SIG-M5 treated with dmso at 0.1 percent for 504 hours (cell line): ENCODE measurements around the gene PALLD.

Experiments used
- DNase-seq: peaks from one replicate; lab custom pipeline; 2025; ENCODE audit not compliant: unreplicated experiment; lab: John Stamatoyannopoulos, UW

The PALLD gene

DNA sequence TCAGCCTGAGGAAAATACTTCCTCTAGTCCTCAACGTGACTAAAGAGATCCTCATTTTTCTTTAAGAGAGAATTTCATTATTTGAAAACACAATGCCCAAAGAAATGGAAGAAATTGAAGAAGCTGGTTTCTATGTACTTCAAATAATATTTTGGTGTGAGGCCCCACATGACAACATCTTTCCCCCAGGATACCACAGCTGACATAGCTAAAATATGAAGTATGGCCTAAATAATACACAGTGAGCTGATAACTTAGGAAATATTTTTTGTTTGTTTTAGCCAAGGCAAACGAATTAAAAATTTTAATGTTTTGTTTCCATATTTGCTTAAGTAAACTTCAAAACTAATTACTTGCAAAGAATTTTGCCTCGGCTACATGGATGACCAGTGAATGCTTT is 364.0 kb downstream of the PALLD start:
- no peak for DNase-seq

DNA sequence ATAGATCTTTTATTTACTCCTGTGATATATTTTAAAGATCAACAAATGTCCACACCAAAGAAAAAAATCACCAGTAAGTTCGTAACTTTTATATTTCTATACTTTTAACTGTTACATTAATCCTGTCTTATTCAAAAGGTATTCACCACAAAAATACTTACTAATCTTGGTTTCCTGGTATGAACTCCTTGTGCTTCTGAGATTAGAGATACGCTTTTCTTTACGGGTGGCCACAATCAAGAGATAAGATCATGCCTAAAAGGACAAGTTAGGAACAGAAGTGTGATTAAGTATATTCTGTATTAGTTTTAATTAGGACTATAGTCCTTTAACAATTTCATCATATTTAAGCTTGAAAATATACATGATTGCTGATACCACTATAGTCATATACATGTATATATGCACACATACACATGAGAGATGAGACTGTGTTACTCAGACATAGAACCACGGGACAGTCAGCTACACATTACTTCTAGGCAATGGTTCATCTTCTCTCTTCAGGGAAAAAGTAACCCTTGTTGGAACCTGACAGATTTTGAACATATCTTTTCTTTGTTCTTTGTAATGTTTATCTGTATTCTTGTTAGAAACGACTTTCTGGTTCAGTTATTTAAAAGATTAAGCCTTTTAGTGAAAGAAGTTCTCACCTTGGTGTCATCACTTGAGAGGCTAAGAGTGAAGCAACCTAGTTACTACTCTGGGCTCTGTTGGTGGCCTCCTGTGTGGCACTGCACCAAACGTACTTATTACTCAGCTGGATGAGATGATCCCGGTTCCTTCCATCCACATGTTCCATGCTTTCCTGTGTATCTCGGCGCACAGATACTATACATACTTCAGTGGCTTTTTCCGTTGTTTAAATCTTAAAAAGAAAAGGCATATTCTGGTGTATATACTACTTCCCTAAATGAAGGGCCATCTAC is 367.1 kb downstream of the PALLD start:
- no peak for DNase-seq

DNA sequence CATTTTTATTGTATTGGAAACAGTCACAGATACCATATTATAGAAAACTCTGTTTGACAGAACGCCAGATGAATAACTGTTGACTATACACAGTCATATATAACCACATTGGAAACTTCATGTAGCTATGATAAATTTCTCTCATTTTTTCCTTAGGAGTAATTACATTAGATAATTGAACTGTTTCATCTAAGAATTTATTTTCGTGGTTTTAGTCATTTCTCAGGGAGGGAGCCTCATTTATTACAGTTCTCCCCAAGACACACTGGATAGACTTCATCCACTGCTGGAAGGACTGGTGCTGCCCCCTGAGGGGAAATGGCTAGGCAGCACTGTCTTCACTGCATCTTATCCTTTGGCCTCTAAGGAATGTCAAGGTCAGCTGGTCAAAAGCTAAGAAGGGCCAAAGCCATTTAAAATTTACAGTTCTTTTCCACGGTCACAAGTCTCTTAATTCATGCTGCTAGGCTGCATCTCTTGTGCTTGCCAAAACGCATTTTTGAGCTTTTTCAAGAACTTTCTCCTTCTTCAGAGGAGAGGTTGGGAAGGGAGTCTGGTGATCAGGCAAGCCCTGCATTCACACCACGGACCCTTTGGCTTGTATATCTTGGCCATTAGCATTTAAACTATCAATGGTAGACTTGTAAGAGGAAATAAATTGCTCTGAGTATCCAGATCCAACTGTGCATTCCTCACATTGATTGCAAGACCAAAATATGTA is 368.1 kb downstream of the PALLD start:
- DNase-seq, result no peak

DNA sequence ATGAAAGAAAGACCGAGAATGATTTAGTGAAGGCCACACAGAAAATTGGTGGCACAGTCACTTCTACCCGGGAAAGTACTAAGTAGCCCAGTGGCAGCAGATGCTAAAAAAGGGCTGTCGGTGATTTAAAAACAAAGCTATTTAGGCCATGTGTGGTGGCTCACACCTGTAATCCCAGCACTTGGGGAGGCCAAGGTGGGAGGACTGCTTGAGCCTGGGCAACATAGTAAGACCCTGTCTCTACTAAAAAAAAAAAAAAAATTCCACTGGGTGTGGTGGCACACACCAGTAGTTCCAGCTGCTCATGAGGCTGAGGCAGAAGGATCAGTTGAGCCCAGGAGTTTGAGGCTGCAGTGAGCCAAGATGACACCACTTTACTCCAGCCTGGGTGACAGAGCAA is 369.0 kb downstream of the PALLD start:
- DNase-seq, result no peak

DNA sequence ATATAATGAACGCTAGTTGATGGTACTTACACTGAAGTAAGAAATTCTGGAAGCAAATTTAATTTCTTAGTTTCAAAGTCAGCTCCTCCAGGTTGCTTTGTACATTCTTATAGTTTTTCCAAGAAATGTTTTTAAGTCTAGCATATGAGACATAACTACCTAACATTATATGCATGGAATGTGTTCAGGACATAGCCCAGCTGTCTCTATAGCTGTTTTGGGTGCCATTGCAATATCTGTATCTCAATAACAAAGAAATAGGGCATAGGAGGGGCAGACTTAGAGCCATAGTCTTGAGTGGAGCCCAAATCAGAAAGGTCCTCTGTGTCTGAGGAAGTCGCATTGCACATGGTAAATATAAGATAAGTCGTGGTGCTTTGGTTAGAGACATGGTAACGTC is 369.8 kb downstream of the PALLD start:
- DNase-seq, result no peak

DNA sequence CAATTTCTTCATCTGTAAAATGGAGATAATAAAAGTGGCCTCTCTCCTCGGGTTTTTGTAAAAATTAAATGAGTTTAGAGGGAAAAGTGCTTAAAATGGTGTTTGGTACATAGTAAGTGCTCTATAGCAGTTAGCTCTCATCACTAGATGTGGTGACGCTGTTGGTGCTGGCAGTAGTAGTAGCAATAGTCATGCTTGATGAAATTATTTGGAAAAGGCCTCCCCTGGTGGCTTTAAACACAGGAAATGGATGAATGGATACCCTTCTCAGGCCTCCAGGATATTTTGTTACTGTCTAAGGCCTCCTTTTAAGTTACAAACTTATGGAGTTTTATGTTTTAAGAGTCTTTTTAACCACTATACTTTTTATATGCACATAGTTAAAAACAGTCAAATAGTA is 370.3 kb downstream of the PALLD start:
- DNase-seq, result no peak

DNA sequence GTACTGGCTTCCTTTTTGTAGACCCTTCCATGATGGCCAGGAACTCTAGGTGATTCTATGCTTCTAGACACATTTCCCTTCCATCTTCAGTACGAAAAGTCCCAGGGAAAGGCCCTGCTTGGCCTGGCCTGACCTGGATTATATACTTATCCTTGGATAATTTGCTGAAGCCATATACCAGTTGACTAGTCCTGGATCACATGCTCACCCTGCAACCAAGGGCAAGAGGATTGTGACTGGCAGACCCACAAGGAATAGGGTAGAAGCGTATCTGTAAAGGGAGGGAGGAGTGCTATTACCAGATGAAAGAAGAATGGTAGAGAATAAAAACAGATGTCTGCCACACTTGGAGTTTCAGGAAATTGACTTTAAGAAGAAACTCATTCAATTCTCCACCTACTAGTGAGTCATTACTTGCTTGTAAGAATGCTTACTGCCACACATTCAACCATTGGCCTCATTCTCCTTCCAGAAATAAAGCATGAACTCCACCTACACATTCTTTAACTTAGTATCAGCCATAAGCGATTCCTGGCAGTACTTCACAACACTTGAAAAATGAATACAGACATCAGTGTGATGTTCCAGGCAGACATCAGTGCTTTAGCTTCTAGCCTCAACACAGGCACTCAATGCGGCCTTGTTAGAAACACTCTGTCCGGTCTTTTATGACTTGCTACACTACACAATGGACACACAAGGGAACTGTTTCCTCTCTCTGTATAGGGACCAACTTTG is 371.4 kb downstream of the PALLD start:
- no peak for DNase-seq

DNA sequence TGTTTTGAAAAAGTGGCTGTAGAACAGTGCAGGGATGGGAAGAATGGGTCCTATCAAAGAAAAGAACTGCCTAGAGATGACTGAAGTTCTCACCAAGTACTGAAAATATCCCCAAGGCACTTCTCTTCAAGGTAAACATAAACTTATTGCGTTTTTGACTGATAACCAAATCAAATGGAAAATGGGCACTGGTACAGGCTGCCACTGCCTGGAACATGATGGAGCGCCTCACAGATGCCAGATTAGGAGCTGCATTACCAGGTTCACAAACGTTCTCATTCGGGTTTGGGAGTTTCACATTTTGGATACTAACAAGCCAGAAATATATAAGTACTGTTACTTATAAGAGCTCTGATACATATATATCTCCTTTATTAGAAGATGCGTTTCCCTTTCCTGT is 371.9 kb downstream of the PALLD start:
- no peak for DNase-seq

DNA sequence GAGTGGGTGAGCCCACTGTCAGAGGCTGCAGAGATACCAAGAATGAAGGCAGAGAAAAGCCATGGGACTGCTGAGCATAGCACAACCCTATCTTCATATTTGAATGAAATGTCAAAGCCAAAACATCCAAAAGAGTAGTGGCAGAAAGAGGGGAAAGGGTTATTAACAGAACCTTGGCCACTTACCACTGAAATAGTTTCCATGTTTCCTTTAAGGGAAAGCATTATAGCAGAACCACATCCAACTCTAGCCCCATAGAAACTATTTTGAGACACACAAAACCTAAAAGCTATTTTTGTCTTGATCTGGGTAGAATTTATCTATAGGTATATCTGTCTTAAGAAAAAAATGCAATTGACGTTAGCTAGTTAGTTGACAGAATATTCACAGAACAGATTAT is 373.2 kb downstream of the PALLD start:
- no peak for DNase-seq

DNA sequence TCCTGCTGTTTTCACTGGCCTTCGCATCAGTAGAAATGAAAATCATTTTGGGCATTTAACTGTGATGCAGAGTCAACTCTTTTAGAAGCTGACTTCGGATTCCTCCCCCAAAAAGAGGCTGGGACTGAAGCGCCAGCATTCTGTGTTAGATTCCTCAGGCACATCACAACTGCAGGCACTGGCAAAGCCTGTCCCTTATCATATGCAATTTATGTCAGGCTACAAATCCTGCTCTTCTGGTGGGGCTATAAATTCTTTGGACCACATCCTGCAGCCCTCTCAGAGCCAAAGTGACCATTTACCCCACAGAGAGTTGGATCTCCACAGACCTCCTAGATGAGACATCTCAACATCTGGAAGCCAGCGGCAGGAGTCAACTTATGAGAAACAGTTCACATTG is 374.8 kb downstream of the PALLD start:
- DNase-seq, result no peak

DNA sequence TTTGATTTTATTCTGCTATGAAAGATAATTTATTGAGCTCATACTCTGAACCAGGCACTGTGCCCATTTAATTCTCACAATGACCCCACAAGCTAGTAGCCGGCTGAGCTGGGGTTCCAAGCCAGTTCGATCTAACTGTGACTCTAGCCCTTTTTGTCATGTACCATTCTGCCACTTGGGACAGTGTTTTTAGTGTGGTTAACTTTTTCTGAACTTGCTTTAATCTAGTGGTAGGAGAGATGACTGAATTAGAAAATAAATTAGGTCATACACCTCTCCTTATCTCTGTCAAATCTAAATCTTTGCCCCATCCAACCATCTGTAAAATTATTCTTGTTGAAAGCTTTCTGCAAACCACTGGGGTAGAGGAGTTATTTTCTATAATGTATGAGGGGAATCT is 377.2 kb downstream of the PALLD start:
- DNase-seq, result no peak

DNA sequence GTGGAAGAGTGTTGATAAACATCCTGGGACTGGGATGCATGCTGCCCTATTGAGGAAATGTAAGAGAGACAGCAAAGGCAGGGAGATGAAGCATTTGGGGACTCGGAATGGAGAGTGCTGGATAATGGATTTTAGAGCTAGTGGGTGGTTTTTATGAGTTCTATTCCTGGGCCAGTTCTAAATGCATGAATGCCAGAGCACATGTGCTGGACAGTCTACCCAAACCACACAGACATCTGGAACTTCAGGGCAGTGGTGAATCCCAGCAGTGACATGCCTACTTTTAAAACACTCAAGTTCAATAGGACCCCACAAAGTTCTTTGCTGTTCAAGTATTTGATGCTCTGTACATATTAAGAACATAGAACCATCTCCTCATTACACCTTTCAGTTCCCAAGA is 379.3 kb downstream of the PALLD start:
- DNase-seq, result no peak

DNA sequence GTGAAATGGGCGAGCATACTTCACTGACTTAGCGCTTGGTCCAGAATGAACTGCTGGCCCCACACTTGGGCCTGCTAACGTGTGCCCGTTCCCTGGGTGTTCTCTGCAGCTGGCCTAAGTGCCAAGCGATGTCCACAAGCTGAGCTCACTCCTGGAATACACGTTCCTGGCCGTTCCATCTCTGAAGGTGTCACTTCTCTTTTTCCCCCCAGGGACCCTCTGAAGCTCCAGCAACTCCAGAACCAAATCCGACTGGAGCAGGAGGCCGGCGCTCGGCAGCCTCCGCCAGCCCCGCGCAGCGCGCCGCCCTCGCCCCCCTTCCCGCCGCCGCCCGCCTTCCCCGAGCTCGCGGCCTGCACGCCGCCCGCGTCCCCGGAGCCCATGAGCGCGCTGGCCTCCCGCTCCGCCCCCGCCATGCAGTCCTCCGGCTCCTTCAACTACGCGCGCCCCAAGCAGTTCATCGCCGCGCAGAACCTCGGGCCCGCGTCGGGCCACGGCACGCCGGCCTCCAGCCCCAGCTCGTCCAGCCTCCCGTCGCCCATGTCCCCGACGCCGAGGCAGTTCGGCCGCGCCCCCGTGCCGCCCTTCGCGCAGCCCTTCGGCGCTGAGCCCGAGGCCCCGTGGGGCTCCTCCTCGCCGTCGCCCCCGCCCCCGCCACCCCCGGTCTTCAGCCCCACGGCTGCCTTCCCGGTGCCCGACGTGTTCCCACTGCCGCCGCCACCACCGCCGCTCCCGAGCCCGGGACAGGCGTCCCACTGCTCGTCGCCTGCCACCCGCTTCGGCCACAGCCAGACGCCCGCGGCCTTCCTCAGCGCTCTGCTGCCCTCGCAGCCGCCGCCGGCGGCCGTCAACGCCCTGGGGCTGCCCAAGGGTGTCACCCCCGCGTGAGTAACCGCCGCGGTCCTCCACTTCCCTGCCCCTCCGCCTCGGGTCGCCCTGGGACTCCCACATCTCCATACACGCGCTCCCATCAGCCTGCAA is 380.9 kb downstream of the PALLD start:
- no peak for DNase-seq

DNA sequence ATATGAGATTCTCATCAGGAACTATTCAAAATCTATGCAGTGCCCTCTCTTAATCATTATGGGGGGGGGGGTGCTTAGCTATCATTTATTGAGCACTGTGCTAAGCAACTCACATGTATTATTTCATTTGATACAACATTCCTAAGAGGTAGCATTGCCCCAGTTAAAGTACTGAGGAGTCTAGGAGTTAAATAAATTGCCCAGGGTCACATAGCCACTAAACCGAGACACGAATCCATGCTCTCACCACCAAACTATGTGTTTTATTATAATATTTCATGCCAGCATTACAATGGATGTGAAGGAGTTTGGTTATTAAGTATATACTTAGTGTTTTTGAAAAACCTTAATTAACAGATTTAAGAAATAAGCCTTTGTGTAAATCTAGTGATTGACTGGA is 381.8 kb downstream of the PALLD start:
- no peak for DNase-seq

DNA sequence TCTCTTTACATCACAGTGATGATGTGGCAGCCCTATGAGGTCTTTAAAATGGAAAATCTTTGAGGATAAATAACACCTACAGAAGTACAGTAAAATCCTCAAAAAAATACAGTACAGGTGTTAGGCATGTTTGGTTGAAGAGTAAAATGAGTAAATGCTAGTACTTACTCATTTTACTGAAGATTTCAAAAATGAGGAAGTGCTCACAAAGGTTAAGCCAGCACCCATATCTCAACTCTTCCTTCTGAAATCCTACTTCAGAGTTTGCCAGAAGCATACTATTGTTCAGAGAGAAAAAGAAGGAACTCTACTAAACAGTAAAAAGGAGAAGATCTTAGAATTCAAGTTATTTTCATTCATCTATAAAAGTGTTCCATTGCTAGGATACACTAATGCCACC is 382.3 kb downstream of the PALLD start:
- DNase-seq, result peak; percentile 35

DNA sequence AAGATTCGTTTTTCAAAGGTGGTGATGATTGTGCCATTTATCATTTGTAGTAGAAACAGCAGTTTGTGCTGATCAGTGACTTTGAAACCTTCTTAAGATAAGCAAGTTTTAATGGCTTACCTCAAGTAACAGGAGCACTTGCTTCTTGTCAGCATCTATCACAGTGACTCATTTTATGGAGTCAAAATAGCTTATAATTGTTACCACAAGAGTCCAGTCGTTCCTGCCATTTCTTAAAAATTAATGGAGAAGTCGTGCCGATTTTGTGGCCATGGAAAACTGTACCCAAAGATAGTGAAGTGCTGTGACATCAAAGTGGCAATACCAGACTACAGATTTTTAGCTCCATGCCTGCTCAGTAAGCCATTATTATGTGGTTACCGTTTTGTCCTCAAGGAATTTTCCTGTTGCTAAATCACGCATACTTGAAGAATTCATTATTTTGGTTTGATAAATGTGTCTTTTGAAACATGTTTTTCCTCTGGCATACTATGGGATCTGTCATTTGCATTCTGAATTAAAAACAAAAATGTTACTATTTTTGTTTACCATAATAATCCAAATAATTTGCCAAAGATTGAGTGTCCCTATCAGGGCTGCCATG is 383.3 kb downstream of the PALLD start:
- no peak for DNase-seq

DNA sequence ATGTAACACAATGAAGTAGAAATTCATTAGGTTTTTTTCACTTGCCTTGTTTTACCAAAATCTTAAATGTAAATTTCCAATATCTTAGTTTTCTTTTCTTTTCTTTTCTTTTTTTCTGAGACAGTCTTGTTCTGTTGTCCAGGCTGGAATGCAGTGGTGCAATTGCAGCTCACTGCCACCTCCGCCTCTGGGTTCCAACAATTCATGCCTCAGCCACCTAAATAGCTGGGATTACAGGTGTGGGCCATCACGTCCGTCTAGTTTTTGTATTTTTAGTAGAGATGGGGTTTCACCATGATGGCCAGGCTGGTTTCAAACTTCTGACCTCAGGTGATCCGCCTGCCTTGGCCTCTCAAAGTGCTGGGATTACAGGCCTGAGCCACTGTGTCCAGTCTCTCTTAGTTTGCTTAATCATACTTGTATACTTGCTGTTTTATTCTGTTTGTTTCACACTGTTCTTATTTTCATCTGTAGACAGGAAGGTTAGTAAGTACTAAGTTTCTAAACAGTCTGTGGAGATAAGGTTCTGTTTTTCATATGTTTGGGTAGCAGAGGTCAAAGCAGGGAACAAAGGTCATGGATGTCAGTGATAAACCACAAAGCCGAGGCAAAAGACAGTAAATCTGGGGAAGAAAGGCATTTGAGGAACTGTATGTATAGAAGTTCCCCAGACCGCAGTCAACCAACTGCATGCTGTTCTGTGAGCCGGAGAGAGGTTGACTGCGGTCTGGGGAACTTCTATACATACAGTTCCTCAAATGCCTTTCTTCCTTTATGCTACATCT is 384.2 kb downstream of the PALLD start:
- DNase-seq, result peak; percentile 91

DNA sequence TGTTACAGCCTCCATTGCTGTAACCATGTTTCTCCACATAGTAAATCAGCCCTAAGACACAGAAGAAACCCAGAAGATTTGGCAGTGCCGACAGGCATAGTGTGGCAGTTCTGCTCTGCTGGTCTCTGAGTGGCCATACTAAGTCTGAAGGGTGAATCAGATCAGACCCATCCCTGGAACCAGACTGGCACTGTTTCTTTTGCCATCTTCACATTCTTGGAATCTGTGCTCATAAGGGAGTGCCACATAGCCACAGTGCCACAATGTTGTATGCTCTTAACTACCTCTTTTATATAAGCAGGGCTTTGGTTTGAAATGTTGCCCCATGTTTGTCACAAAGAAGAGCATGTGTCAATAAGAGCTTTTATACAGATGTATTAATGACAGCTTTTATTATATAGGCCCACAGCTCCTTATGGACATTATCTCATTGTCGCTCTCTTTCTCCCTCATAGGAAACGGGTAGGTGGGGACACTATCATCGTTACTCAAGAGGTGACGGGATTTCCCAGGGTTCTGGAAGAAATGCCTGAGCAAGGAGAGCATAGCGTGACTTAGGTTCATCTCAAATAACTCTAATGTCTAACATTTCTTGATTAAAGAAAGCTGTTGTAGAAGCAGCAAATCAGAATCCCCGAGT is 385.0 kb downstream of the PALLD start:
- DNase-seq, result no peak
